Activated CD4-positive, alpha-beta T cell treated with anti-CD3 and anti-CD28 coated beads for 48 hours (primary cell): Measurements from ENCODE around the gene DCDC1.

Experiments used
- DNase-seq: peaks from one replicate; pipeline ENCODE4 v3.0.0-alpha.2; 2020

The DCDC1 gene

GRCh38 chr11:31102316-31102715, 267.2 kb downstream of the DCDC1 start:
- DNase-seq, result no peak

- no peak for DNase-seq
Measured at GRCh38 chr11:31096191-31096805, 273.2 kb downstream of the DCDC1 start.

- DNase-seq, result no peak
Measured at GRCh38 chr11:31092638-31093037, 276.9 kb downstream of the DCDC1 start.

DNA sequence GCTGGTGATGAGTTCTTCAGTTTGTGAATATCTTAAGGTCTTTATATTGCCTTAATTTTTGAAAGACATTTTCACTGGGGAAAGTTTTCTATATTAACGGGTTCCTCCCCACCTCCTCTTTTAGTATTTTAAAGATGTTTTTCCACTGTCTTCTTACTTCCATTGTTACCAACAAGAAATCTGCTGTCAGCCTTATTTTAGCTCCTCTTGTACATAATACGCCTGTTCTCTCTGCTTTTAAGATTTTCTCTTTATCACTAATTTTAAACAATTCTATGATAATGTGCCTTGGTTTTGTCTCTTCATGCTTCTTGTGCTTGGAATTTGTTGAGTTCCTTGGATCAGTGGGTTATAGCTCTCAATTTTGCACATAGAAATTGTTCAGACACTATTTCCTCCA, 280.4 kb downstream of the DCDC1 start:
- no peak for DNase-seq

- DNase-seq, result no peak
Measured at GRCh38 chr11:31069447-31070205, 299.9 kb downstream of the DCDC1 start.

DNA sequence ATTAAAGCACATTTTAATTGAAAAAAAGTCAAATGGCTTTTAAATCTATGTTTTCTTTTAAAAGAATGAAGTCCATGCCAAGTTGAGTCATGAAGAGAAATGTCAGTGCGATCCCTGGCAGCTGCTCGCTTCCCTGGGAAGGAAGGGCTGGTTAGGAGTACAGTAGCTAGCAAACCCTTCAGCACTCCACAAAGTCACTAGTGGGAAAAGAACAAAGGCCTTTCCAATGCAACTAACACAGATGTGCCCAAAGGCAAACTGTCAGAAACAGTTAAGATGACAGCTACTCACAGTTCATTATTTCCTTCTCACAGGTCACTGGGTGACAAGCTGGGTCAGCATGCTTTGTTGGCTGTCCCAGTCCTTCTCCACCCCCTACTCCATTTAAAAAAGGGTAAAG, 308.7 kb downstream of the DCDC1 start:
- DNase-seq, result no peak

GRCh38 chr11:31059529-31059928, 310.0 kb downstream of the DCDC1 start:
- DNase-seq, result no peak

DNA sequence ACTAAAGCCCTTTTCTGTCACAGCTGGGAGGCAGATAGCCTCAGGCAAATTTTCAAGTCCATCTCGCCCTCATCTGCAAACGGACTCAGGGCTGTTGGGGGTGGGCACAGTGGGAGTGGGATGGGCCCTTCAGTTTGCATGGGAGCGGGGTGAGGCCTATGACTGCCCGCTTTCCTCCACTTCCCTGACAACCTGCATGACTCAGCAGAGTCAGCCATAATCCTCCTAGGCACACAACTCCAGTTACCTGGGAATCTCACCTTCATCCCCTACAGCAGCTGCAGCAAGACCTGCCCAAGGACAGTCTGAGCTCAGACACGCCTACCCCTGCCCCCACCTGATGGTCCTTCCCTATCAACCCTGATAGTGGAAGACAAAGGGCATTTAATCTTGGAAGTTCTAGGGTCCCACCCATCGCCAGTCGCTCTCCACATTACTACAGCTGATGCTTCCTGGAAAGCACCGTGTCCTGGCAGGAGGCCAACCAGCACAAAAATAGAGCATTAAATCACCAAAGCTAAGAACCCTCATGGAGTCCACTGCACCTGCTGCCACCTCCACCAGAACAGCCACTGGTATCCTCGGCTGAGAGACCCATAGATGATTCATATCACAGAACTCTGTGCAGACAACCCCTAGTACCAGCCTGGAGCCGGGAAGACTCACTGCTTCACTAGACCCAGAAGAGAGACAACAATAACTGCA, 319.3 kb downstream of the DCDC1 start:
- no peak for DNase-seq

DNA sequence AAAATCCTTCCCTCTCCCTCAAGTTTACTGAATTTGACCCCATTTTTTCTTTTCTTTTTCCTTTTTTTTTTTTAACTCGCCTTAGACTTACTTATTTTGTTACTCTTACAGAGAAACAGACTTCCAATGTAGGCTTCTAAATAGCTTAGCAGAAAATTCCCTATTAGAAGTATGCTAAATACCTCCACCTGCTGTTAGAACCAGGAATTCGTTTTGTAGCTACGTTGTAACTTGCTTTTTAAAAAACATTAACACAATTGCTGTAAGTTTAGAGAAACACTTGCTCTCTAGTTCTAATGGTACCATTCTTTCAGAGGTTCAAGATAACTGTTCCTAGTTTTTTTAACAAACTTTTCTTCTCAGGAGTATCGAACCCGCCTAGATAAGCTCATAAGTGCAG, 324.2 kb downstream of the DCDC1 start:
- no peak for DNase-seq

DNA sequence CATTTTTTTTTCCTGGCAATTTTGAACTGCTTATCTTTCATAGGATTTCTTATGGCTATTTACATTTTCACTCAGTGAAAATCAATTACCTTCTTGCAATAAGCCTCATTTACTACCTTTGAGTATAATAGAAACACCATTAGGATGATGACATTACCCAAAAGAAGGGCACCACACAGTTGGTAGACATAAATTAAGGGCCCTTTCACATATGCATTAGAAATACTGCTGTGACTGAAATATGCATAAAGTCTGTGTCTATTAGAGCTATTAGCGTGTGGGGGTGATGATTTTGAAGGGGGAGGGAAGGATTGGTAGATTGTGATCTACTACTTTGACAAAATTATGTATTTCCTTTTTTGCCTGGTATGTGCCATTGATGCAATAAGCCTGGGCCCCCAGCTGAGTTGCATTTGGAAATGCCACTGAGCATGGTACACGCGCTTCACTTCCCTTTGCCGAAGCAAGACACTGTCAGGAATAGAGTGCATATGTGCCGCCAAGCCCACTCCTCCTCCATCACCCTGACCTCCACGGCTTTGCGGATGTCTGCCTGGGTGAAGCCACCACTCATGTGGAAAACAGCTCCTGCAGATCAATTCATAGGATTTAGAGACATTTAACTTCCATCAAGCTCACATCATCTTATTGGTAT, 339.3 kb downstream of the DCDC1 start:
- no peak for DNase-seq

- no peak for DNase-seq
Measured at GRCh38 chr11:31026315-31026714, 343.2 kb downstream of the DCDC1 start.

DNA sequence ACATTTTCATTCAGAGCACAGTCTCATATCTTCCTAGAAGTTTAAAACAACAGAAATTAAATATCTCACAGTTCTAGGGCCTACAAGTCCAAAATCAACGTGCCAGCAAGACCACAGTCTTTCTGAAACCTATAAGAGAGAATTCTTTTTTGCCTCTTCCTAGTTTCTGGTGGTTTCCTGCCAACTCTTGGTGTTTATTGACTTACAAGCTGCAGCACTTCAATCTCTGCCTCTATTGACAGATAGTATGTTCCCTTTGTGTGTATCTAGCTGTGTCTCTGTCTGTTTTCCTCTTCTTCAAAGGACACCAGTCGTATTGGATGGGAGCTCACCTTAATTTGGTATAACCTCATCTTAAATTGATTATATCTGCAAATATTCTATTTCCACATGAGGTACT, 347.5 kb downstream of the DCDC1 start:
- no peak for DNase-seq

GRCh38 chr11:31019786-31020185, 349.8 kb downstream of the DCDC1 start:
- DNase-seq, result no peak

DNA sequence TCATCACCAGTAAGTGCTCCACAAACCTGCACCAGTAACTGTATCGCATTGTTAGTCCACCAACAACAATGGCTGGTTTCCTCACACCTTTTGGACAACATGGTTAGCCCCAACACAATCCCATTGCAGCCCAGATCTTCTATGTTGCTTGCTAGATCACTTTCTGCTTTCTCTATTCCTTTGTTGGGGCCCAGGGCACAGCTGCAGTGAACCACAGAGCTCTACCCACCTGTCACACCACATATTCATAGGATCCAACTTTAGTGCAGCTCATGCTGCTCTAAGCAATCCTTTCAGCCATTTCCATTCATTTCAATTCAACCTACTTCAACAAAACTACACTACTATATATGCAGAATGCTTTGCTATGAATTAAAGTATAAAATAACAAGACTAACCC, 364.3 kb downstream of the DCDC1 start:
- DNase-seq, result no peak

DNA sequence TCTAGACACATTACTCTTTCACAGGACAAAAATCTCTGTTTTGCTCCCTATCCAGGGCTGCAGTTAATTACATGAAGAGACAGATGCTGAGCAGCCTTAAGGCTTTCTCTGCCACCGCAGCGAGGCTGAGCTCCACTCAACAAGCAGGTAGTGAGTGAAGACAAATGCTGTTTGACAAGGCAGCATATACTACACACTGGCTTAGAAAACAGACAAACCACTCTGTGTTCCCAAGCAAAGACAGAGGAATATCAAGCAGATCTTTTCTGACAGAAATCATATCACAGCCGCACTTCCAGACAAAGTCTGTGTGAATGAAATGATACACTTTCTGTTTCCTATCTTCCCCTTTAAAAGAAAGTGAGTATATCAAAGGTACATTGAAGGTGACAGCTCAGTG, 368.1 kb downstream of the DCDC1 start:
- DNase-seq, result no peak

GRCh38 chr11:31000381-31000780, 369.2 kb downstream of the DCDC1 start:
- no peak for DNase-seq

DNA sequence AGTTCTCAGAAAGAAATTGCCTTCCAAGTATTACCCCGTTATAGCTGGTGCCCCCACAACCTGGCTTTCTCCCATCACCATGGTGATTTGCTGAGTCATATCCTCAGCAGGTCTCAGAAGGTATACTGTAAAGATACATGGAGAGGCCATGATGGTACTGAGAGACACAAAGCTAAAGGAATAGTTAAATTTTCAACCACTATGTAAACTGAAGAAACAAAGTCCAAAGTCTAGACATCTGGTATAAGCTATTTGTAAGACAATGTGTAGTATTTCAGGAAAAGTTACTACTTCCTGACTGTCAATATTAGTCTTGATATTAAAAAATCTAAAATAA, 377.1 kb downstream of the DCDC1 start:
- DNase-seq, result no peak

DNA sequence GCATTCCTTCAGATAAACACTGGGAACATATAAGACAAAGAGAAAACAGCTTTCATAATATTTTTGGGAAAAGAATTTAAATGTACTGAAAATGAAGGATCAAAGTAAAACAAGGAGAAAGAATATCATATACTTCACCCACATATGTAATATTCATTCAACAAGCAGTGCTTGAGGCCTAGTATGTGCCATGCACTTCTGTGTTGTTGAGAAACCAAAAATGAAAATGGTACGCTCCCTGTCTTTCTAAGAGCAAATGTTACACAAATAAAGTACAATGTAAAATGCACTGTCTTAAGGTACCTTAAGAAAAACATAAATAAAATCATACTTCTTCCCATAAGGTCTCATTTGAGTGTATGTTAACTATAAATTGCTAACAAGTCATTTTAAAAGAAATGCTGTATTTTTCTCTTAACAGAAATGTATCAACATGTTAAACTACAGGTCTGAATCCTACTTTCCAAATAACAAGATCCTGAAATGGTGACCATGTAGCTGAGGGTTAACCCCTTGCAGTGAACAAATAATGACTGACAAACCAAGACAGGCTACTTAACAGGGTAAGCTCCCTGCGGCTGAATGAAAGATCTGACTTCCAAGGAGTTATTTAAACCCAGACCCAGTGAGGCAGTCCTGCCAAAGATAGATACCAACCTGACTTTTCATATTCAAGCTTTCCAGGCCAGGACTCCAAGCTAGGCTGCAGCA, 377.6 kb downstream of the DCDC1 start:
- no peak for DNase-seq

GRCh38 chr11:30991376-30991775, 378.2 kb downstream of the DCDC1 start:
- DNase-seq, result no peak

- DNase-seq, result no peak
Measured at GRCh38 chr11:30990625-30991296, 378.8 kb downstream of the DCDC1 start.

GRCh38 chr11:30987819-30988218, 381.7 kb downstream of the DCDC1 start:
- DNase-seq, result no peak

GRCh38 chr11:30985536-30985935, 384.0 kb downstream of the DCDC1 start:
- no peak for DNase-seq

DNA sequence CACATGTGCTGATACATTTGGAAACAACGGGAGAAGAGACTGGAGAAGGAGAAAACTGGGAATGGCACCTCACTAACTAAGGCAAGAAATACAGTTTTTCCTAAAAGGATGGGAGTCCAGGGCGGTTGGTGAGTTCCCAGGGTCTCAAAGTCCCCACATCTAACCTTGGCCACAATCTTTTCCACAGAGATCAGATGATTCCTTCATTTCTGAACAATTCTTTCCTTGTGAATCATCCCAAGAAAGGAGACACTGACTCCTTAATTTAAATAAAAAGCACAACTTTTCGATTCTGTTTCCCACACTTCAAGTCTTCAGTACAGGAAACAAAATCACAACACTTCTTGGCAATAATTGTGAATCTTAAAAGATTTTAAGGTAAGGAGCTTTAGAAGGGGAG, 384.7 kb downstream of the DCDC1 start:
- no peak for DNase-seq
